Colonic mucosa (tissue), 4 donors: Measurements from ENCODE around the gene IL18BP. TPM values are rescaled to one million over a fixed set of nuclear protein-coding genes. Genes with fewer than 3 reads are reported as not detected.

Experiments used
- DNase-seq: peaks from one replicate; pipeline ENCODE4 v3.0.0-alpha.2; 2020
- H3K27ac ChIP-seq: fragments of 200-600 bp; one replicate; pipeline ENCODE4 v1.8.0; 2021
- H3K27me3 ChIP-seq: fragments of 200-600 bp; one replicate; pipeline ENCODE4 v1.8.0; 2021
- H3K36me3 ChIP-seq: fragments of 200-600 bp; one replicate; pipeline ENCODE4 v1.8.0; 2021
- H3K4me1 ChIP-seq: fragments of 200-600 bp; one replicate; pipeline ENCODE4 v1.8.0; 2021; ENCODE audit warnings: mild to moderate bottlenecking
- H3K4me3 ChIP-seq: fragments of 200-600 bp; one replicate; pipeline ENCODE4 v1.8.0; 2021
- H3K9ac ChIP-seq, 2 donors: one replicate each; pipeline ENCODE4 v1.7.0; 2013; ENCODE audit warnings: control low read depth in 2 of 2, low read depth in 2 of 2, low read length in 2 of 2
- H3K9me3 ChIP-seq: fragments of 200-600 bp; one replicate; pipeline ENCODE4 v1.8.0; 2021
- intact Hi-C: fragments of 100-400 bp; cut with DNase I; formaldehyde crosslinking; loops from one replicate; pipeline ENCODE4 v1.14.1; 2022
- total RNA-seq, 2 donors: library from RNA; stranded (reverse); fragmentation: NEBNext Ultra II Directional in 1 of 2; extraction: Animal tissue kit (Norgen Biotek cat#: 25700) in 1 of 2; gene quantifications; one replicate each; pipeline ENCODE4 v1.2.1, GENCODE V29; 2021
- TF ChIP-seq, protein P1 (sequence below): fragments of 200-600 bp; IDR thresholded peaks from one replicate; pipeline ENCODE4 v1.8.0; 2022; ENCODE audit warnings: antibody characterized with exemption, mild to moderate bottlenecking
- donor health status: healthy.
- donor health status: DM: no; HTN: no; CAD: no.
- donor health status: DM: no; HTN: no; CAD: no.

The IL18BP gene
- total RNA-seq, 2 donors from 2014 or later, result 5.6 to 9.0 TPM

GRCh38 chr11:72014761-72015320 lies 16.1 kb downstream of the IL18BP start:
- Histone ChIP-seq H3K9ac (no peak overlapping the region), H3K4me3 (no peak overlapping the region), H3K27ac (no peak overlapping the region), H3K27me3 (no peaks in the 10 kb centered on the region), H3K36me3 (peaks cover 78% of the 10 kb centered on the region), H3K4me1 (no peaks in the 10 kb centered on the region), H3K9me3 (no peaks in the 10 kb centered on the region)
- TF ChIP-seq, protein P1, sequence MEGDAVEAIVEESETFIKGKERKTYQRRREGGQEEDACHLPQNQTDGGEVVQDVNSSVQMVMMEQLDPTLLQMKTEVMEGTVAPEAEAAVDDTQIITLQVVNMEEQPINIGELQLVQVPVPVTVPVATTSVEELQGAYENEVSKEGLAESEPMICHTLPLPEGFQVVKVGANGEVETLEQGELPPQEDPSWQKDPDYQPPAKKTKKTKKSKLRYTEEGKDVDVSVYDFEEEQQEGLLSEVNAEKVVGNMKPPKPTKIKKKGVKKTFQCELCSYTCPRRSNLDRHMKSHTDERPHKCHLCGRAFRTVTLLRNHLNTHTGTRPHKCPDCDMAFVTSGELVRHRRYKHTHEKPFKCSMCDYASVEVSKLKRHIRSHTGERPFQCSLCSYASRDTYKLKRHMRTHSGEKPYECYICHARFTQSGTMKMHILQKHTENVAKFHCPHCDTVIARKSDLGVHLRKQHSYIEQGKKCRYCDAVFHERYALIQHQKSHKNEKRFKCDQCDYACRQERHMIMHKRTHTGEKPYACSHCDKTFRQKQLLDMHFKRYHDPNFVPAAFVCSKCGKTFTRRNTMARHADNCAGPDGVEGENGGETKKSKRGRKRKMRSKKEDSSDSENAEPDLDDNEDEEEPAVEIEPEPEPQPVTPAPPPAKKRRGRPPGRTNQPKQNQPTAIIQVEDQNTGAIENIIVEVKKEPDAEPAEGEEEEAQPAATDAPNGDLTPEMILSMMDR, result no peak
- intact Hi-C loops, result no loop called here
- DNase-seq, result no peak

DNA sequence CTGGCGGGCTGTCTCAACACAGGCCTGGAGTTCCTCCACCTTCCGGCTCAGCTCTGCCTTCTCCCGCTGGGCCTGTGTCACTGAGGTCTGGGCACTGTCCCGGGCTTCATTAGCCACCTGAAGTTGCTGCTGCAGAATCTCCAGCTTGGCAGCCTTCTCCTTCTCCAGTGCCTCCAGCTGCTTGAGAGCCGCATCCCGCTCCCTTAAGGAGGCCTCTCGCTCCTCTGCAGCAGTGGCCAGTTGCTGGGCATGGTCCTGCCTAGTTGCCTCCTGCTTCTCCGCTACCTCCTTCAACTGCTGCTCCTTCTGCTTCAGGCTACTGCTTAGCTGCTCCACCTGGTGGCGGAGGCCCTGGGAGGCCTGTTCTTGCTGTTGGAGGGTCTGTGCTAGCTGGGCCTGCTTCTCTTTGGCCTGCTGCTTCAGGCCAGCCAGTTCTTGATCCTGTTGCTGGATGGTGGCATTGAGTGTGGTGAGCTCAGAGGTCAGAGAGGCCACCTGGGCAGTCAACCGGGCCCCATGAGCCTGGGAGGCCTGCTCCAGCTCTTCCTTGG lies 16.9 kb downstream of the IL18BP start:
- Histone ChIP-seq H3K9me3 (no peaks in the 10 kb centered on the region), H3K27me3 (no peaks in the 10 kb centered on the region), H3K4me3 (no peak overlapping the region), H3K9ac (no peak overlapping the region), H3K27ac (no peak overlapping the region), H3K4me1 (no peaks in the 10 kb centered on the region), H3K36me3 (peaks cover 78% of the 10 kb centered on the region)
- TF ChIP-seq, protein P1, result no peak
- DNase-seq, result no peak
- intact Hi-C loops, result no loop called here

- no peak overlapping the region for H3K9ac ChIP-seq
- H3K27ac ChIP-seq, result no peak overlapping the region
- intact Hi-C loops, result no loop called here
- TF ChIP-seq, protein P1, result no peak
- peaks cover 85% of the 10 kb centered on the region for H3K36me3 ChIP-seq
- H3K9me3 ChIP-seq, result no peaks in the 10 kb centered on the region
- no peaks in the 10 kb centered on the region for H3K27me3 ChIP-seq
- no peak for DNase-seq
- H3K4me1 ChIP-seq, result no peaks in the 10 kb centered on the region
- H3K4me3 ChIP-seq, result no peak overlapping the region
Measured at GRCh38 chr11:72018171-72018570, 19.5 kb downstream of the IL18BP start.

GRCh38 chr11:72023335-72023734 lies 24.6 kb downstream of the IL18BP start:
- no peaks in the 10 kb centered on the region for H3K27me3 ChIP-seq
- TF ChIP-seq, protein P1, result no peak
- H3K4me1 ChIP-seq, result no peaks in the 10 kb centered on the region
- no peak overlapping the region for H3K4me3 ChIP-seq
- DNase-seq, result no peak
- no peaks in the 10 kb centered on the region for H3K9me3 ChIP-seq
- intact Hi-C loops, result no loop called here
- H3K36me3 ChIP-seq, result peaks cover 41% of the 10 kb centered on the region
- H3K27ac ChIP-seq, result no peak overlapping the region
- H3K9ac ChIP-seq, result no peak overlapping the region

GRCh38 chr11:72024069-72024754 lies 25.5 kb downstream of the IL18BP start:
- H3K27ac ChIP-seq, result no peak overlapping the region
- H3K9ac ChIP-seq, result no peak overlapping the region
- no peaks in the 10 kb centered on the region for H3K4me1 ChIP-seq
- peaks cover 34% of the 10 kb centered on the region for H3K36me3 ChIP-seq
- H3K4me3 ChIP-seq, result no peak overlapping the region
- H3K27me3 ChIP-seq, result no peaks in the 10 kb centered on the region
- no peaks in the 10 kb centered on the region for H3K9me3 ChIP-seq
- intact Hi-C loops, result loop anchor here (2.0 kb wide), 1 partner anchor 67 kb away; no protein-coding TSS in a partner anchor
- DNase-seq, result no peak
- TF ChIP-seq, protein P1, result no peak
